HEK293 (cell line): Measurements from ENCODE around the gene CCR6.

Experiments used
- CTCF ChIA-PET: fragments of 350-600 bp; formaldehyde crosslinking; extraction: SDS; loops from one replicate; lab custom pipeline; 2021; ENCODE audit warnings: antibody characterized with exemption; lab: Yijun Ruan, JAX
- POLR2A ChIA-PET: fragments of 300-600 bp; formaldehyde crosslinking; extraction: SDS; loops from one replicate; lab custom pipeline; 2020; ENCODE audit warnings: antibody characterized with exemption, inconsistent platforms; lab: Yijun Ruan, JAX
- H3K27ac ChIP-seq: fragments of 200-500 bp; sonication (Bioruptor generic); 2 replicates; pipeline ENCODE4 v1.5.1; 2014; ENCODE audit warnings: low read depth, low read length, control low read depth, inconsistent platforms; ENCODE audit errors: extremely low read depth
- H3K36me3 ChIP-seq, 2 experiments: fragments of 200-500 bp in 1 of 2; sonication (Bioruptor generic) in 1 of 2; 1 replicate in 1 of 2; 2 replicates in 1 of 2; pipeline ENCODE4 v1.5.1; 2014 to 2017; ENCODE audit warnings: inconsistent platforms in 2 of 2, low read length in 2 of 2; ENCODE audit not compliant: control insufficient read depth in 2 of 2, insufficient read depth in 1 of 2
- H3K4me1 ChIP-seq: fragments of 200-500 bp; sonication (Bioruptor generic); 2 replicates; pipeline ENCODE4 v1.5.1; 2014; ENCODE audit warnings: mild to moderate bottlenecking, low read length, inconsistent platforms; ENCODE audit not compliant: control insufficient read depth, insufficient read depth
- H3K4me3 ChIP-seq: 2 replicates; pipeline ENCODE4 v1.5.1; 2011; ENCODE audit warnings: low read depth, mild to moderate bottlenecking, control low read depth, low read length, moderate library complexity
- H3K9me3 ChIP-seq: fragments of 200-500 bp; sonication (Bioruptor generic); 2 replicates; pipeline ENCODE4 v1.5.1; 2014; ENCODE audit warnings: low read depth, low read length, inconsistent platforms; ENCODE audit not compliant: control insufficient read depth, insufficient read depth
- EGR2 ChIP-seq: fragments of 450-650 bp; formaldehyde crosslinking; IDR thresholded peaks from 2 replicates; pipeline ENCODE4 v1.5.1; 2016; ENCODE audit warnings: low read depth, missing biosample characterization, missing genetic modification characterization
- FEZF1 ChIP-seq: fragments of 450-650 bp; formaldehyde crosslinking; IDR thresholded peaks from 2 replicates; pipeline ENCODE4 v1.5.1; 2016; ENCODE audit warnings: missing biosample characterization, missing genetic modification characterization
- GLI4 ChIP-seq: fragments of 450-650 bp; formaldehyde crosslinking; IDR thresholded peaks from 2 replicates; pipeline ENCODE4 v1.5.1; 2016; ENCODE audit warnings: missing biosample characterization, missing genetic modification characterization
- HOXD13 ChIP-seq: sonication (generic); formaldehyde crosslinking; IDR thresholded peaks from 2 replicates; pipeline ENCODE4 v1.8.0; 2022; ENCODE audit warnings: missing genetic modification reagents, borderline replicate concordance
- KLF1 ChIP-seq: fragments of 450-650 bp; formaldehyde crosslinking; IDR thresholded peaks from 2 replicates; pipeline ENCODE4 v1.5.1; 2016; ENCODE audit warnings: missing biosample characterization, missing genetic modification characterization
- MEIS1 ChIP-seq: sonication (generic); formaldehyde crosslinking; IDR thresholded peaks from 2 replicates; pipeline ENCODE4 v1.8.1; 2022; ENCODE audit warnings: missing genetic modification reagents, mild to moderate bottlenecking, borderline replicate concordance
- MYNN ChIP-seq: fragments of 450-650 bp; formaldehyde crosslinking; IDR thresholded peaks from 2 replicates; pipeline ENCODE4 v1.5.1; 2016; ENCODE audit warnings: missing biosample characterization, missing genetic modification characterization, borderline replicate concordance
- SALL2 ChIP-seq: fragments of 450-650 bp; formaldehyde crosslinking; IDR thresholded peaks from 2 replicates; pipeline ENCODE4 v1.5.0; 2017; ENCODE audit warnings: missing biosample characterization, mild to moderate bottlenecking, missing genetic modification characterization, borderline replicate concordance
- SCRT2 ChIP-seq: fragments of 450-650 bp; formaldehyde crosslinking; IDR thresholded peaks from 2 replicates; pipeline ENCODE4 v1.5.1; 2016; ENCODE audit warnings: missing biosample characterization, missing genetic modification characterization
- ZBTB20 ChIP-seq: fragments of 450-650 bp; formaldehyde crosslinking; IDR thresholded peaks from 2 replicates; pipeline ENCODE4 v1.5.1; 2016; ENCODE audit warnings: missing biosample characterization, missing genetic modification characterization
- ZEB2 ChIP-seq: fragments of 450-650 bp; formaldehyde crosslinking; IDR thresholded peaks from 2 replicates; pipeline ENCODE4 v1.5.1; 2016; ENCODE audit warnings: missing biosample characterization, missing genetic modification characterization
- ZFHX2 ChIP-seq: fragments of 450-650 bp; formaldehyde crosslinking; conservative IDR thresholded peaks from 2 replicates; pipeline ENCODE4 v1.5.1; 2016; ENCODE audit warnings: missing biosample characterization, missing genetic modification characterization
- ZNF169 ChIP-seq: fragments of 450-650 bp; formaldehyde crosslinking; IDR thresholded peaks from 2 replicates; pipeline ENCODE4 v1.5.1; 2016; ENCODE audit warnings: missing biosample characterization, missing genetic modification characterization
- ZNF211 ChIP-seq: fragments of 450-650 bp; formaldehyde crosslinking; IDR thresholded peaks from 2 replicates; pipeline ENCODE4 v1.5.1; 2016; ENCODE audit warnings: low read depth, missing biosample characterization, missing genetic modification characterization
- ZNF221 ChIP-seq: fragments of 450-650 bp; formaldehyde crosslinking; IDR thresholded peaks from 2 replicates; pipeline ENCODE4 v1.5.1; 2017; ENCODE audit warnings: missing biosample characterization, missing genetic modification characterization, borderline replicate concordance
- ZNF223 ChIP-seq: fragments of 450-650 bp; formaldehyde crosslinking; IDR thresholded peaks from 2 replicates; pipeline ENCODE4 v1.5.1; 2016; ENCODE audit warnings: missing biosample characterization, missing genetic modification characterization
- ZNF302 ChIP-seq: fragments of 450-650 bp; formaldehyde crosslinking; IDR thresholded peaks from 2 replicates; pipeline ENCODE4 v1.5.1; 2016; ENCODE audit warnings: missing biosample characterization, missing genetic modification characterization, low read depth
- ZNF610 ChIP-seq: fragments of 450-650 bp; formaldehyde crosslinking; IDR thresholded peaks from 2 replicates; pipeline ENCODE4 v1.5.1; 2016; ENCODE audit warnings: missing biosample characterization, missing genetic modification characterization, borderline replicate concordance
- ZNF654 ChIP-seq: fragments of 450-650 bp; formaldehyde crosslinking; IDR thresholded peaks from 2 replicates; pipeline ENCODE4 v1.5.1; 2016; ENCODE audit warnings: low read depth, missing biosample characterization, missing genetic modification characterization
- ZNF664 ChIP-seq: fragments of 450-650 bp; formaldehyde crosslinking; IDR thresholded peaks from 2 replicates; pipeline ENCODE4 v1.5.1; 2016; ENCODE audit warnings: missing biosample characterization, missing genetic modification characterization
- ZNF670 ChIP-seq: fragments of 450-650 bp; formaldehyde crosslinking; IDR thresholded peaks from 2 replicates; pipeline ENCODE4 v1.5.1; 2016; ENCODE audit warnings: missing biosample characterization, missing genetic modification characterization, low read depth
- ZNF677 ChIP-seq: fragments of 450-650 bp; IDR thresholded peaks from 2 replicates; pipeline ENCODE4 v1.5.0; 2018; ENCODE audit warnings: missing biosample characterization, mild to moderate bottlenecking, missing genetic modification characterization, moderate library complexity
- ZNF785 ChIP-seq: fragments of 450-650 bp; formaldehyde crosslinking; IDR thresholded peaks from 2 replicates; pipeline ENCODE4 v1.5.1; 2016; ENCODE audit warnings: missing biosample characterization, missing genetic modification characterization
- ZNF791 ChIP-seq: fragments of 450-650 bp; formaldehyde crosslinking; IDR thresholded peaks from 2 replicates; pipeline ENCODE4 v1.5.1; 2016; ENCODE audit warnings: missing biosample characterization, missing genetic modification characterization
- TF ChIP-seq, protein P1 (sequence below): fragments of 450-650 bp; IDR thresholded peaks from 2 replicates; pipeline ENCODE4 v1.5.1; 2018; ENCODE audit warnings: missing biosample characterization, mild to moderate bottlenecking, missing genetic modification characterization
- TF ChIP-seq, protein P2 (sequence below): fragments of 450-650 bp; formaldehyde crosslinking; IDR thresholded peaks from 2 replicates; pipeline ENCODE4 v1.5.1; 2017; ENCODE audit warnings: missing biosample characterization, missing genetic modification characterization

The CCR6 gene

DNA sequence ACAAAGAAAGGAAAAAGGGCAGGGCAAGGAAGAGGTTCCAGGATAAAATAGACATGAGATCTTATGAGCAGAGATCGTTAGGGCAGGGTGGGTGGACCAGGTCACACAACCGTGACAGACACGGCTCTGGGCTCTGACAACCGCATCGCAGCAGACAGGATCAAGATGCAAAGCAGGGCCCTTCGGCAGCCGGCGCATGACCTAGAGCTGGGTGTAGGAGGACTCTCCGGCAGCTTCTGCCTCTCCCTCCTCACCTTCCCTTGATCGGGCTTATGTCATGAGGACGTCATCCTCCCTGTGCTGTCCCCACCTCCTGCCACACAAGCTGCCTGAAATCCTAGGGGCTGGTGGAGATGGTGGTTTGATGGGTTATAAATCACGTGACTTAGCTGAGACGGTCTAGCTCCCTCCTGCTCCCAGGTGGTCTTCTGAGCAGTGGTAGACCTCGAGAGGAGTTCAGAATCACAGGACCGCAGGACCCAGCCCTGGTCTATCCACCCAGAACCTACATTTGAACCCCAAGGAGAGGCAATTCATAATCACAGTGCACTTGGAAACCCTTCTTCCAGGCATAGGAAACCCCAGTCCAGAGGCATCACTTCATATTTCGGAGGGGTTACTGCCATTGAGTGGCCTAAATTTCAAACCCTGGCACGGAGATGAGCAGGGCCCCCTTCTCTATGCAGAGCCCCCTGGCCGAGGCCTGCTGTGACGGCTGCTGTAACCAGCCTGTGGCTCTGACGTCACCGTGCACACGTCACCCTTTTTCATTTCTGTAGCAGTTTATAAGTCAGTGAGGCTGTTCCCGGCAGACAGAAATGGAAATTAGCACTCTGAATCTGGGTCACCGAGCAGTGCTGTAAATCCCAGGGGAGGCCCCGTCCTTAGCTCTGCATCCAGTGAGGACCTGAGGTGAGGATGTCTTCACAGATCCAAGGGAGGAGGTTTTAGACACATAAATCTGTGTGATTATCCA, 8.7 kb upstream of the CCR6 start (continued):
- no peak for TF ChIP-seq ZNF785

DNA sequence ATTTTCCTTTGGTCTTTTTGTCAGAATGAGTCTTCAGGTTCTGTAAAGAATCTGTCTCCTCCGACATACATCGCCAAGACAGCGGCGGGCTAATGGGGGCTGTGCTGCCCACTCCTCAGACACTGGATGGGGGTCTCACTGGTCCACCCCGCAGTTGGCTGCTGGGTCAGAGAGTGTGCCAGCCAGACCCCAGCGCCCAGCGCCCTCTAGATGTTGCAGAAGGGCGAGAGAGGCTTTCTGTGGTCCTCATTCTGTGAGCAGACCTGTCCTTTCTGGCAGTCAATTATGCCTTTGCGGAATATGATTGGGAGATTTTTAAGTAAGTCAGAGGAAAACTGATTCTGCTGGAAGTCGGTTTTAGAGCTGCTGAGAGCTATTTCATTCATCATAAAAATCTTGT, 7.8 kb upstream of the CCR6 start:
- Histone ChIP-seq H3K36me3 (no peaks in the 10 kb centered on the region), H3K4me1 (no peaks in the 10 kb centered on the region), H3K9me3 (no peaks in the 10 kb centered on the region), H3K27ac (no peak overlapping the region), H3K4me3 (no peak overlapping the region)
- TF ChIP-seq ZNF677 (tag by site-specific recombination) (no peak), SCRT2 (tag by site-specific recombination) (no peak), ZNF221 (tag by site-specific recombination) (no peak), ZNF670 (tag by site-specific recombination) (no peak), MEIS1 (CRISPR knock-in tag) (no peak), ZEB2 (tag by site-specific recombination) (no peak), ZNF302 (tag by site-specific recombination) (no peak), ZNF654 (tag by site-specific recombination) (no peak), ZNF169 (no peak), ZBTB20 (tag by site-specific recombination) (no peak), GLI4 (tag by site-specific recombination) (no peak), ZNF211 (no peak), EGR2 (tag by site-specific recombination) (no peak), ZNF610 (tag by site-specific recombination) (no peak), SALL2 (no peak)
- CTCF ChIA-PET = no interaction called here
- POLR2A ChIA-PET = no interaction called here

- H3K4me1 ChIP-seq = no peaks in the 10 kb centered on the region
- POLR2A ChIA-PET = no interaction called here
- TF ChIP-seq EGR2 (tag by site-specific recombination) = peak; percentile 80
- TF ChIP-seq, protein P1, sequence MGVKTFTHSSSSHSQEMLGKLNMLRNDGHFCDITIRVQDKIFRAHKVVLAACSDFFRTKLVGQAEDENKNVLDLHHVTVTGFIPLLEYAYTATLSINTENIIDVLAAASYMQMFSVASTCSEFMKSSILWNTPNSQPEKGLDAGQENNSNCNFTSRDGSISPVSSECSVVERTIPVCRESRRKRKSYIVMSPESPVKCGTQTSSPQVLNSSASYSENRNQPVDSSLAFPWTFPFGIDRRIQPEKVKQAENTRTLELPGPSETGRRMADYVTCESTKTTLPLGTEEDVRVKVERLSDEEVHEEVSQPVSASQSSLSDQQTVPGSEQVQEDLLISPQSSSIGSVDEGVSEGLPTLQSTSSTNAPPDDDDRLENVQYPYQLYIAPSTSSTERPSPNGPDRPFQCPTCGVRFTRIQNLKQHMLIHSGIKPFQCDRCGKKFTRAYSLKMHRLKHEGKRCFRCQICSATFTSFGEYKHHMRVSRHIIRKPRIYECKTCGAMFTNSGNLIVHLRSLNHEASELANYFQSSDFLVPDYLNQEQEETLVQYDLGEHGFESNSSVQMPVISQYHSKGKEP (tag by site-specific recombination) = no peak
- peak; percentile 84 for TF ChIP-seq ZFHX2 (tag by site-specific recombination)
- TF ChIP-seq, all 188 proteins: peak for 2
- Histone ChIP-seq H3K27ac (no peak overlapping the region), H3K36me3 (no peaks in the 10 kb centered on the region), H3K4me3 (no peak overlapping the region), H3K9me3 (no peaks in the 10 kb centered on the region)
- CTCF ChIA-PET = no interaction called here
These were observed 6.6 kb upstream of the CCR6 start for GRCh38 chr6:167116109-167116837.

GRCh38 chr6:167116838-167117228, 6.1 kb upstream of the CCR6 start:
- ChIA-PET POLR2A (no interaction called here), CTCF (no interaction called here)
- Histone ChIP-seq H3K4me1 (no peaks in the 10 kb centered on the region), H3K9me3 (no peaks in the 10 kb centered on the region), H3K27ac (no peak overlapping the region), H3K4me3 (no peak overlapping the region), H3K36me3 (no peaks in the 10 kb centered on the region)
- TF ChIP-seq MYNN = no peak
- no peak for TF ChIP-seq SCRT2 (tag by site-specific recombination)
- TF ChIP-seq ZNF791 (tag by site-specific recombination) = no peak
- TF ChIP-seq, protein P2, sequence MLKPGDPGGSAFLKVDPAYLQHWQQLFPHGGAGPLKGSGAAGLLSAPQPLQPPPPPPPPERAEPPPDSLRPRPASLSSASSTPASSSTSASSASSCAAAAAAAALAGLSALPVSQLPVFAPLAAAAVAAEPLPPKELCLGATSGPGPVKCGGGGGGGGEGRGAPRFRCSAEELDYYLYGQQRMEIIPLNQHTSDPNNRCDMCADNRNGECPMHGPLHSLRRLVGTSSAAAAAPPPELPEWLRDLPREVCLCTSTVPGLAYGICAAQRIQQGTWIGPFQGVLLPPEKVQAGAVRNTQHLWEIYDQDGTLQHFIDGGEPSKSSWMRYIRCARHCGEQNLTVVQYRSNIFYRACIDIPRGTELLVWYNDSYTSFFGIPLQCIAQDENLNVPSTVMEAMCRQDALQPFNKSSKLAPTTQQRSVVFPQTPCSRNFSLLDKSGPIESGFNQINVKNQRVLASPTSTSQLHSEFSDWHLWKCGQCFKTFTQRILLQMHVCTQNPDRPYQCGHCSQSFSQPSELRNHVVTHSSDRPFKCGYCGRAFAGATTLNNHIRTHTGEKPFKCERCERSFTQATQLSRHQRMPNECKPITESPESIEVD (tag by site-specific recombination) = no peak
- no peak for TF ChIP-seq HOXD13 (CRISPR knock-in tag)
- TF ChIP-seq ZNF664 (tag by site-specific recombination) = no peak
- no peak for TF ChIP-seq FEZF1 (tag by site-specific recombination)
- no peak for TF ChIP-seq KLF1 (tag by site-specific recombination)
- no peak for TF ChIP-seq ZNF223 (tag by site-specific recombination)
